GM19240 (cell line): Measurements from ENCODE around the gene ADH4.
"Not testable (repeated sequence)": the region's sequence is repeated elsewhere in the genome, so short reads cannot be mapped to it uniquely, and the experiment has no call there.

Experiments
- DNase-seq: peaks from one replicate; pipeline ENCODE4 v3.0.0; 2011; ENCODE audit warnings: low spot score; ENCODE audit not compliant: insufficient read length

ADH4 gene

GRCh38 chr4:99144070-99144469 lies at the start of gene ADH4:
Gene ADH4, minus strand, starts transcription at chr4:99144297. Its CDS starts 75 bp downstream, at chr4:99144222.
- DNase-seq: no peak

GRCh38 chr4:99190336-99190735 lies 46.2 kb upstream of the ADH4 start:
- no peak for DNase-seq

GRCh38 chr4:99189900-99190299 lies 45.8 kb upstream of the ADH4 start:
- not testable (repeated sequence) for DNase-seq

GRCh38 chr4:99186029-99186428 lies 41.9 kb upstream of the ADH4 start:
- no peak for DNase-seq

GRCh38 chr4:99185581-99185980 lies 41.5 kb upstream of the ADH4 start:
- DNase-seq: no peak

GRCh38 chr4:99180382-99181070 lies 36.4 kb upstream of the ADH4 start:
- no peak for DNase-seq

GRCh38 chr4:99179626-99180025 lies 35.5 kb upstream of the ADH4 start:
- no peak for DNase-seq

- DNase-seq: no peak
These were observed 35.1 kb upstream of the ADH4 start for GRCh38 chr4:99179178-99179577.

- no peak for DNase-seq
These were observed 22.4 kb upstream of the ADH4 start for GRCh38 chr4:99166544-99166943.

- DNase-seq: no peak
These were observed 21.9 kb upstream of the ADH4 start for GRCh38 chr4:99165978-99166377.

GRCh38 chr4:99161373-99162099 lies 17.4 kb upstream of the ADH4 start:
- no peak for DNase-seq

- no peak for DNase-seq
These were observed 15.6 kb upstream of the ADH4 start for GRCh38 chr4:99159699-99160098.

- no peak for DNase-seq
These were observed 13.4 kb upstream of the ADH4 start for GRCh38 chr4:99157478-99157935.

- no peak for DNase-seq
These were observed 12.9 kb upstream of the ADH4 start for GRCh38 chr4:99156992-99157391.

GRCh38 chr4:99154658-99155342 lies 10.7 kb upstream of the ADH4 start:
- DNase-seq: no peak

GRCh38 chr4:99151995-99152394 lies 7.9 kb upstream of the ADH4 start:
- no peak for DNase-seq

GRCh38 chr4:99151452-99151851 lies 7.4 kb upstream of the ADH4 start:
- no peak for DNase-seq

GRCh38 chr4:99149426-99150019 lies 5.4 kb upstream of the ADH4 start:
- DNase-seq: no peak

- DNase-seq: no peak
These were observed 4.5 kb upstream of the ADH4 start for GRCh38 chr4:99148550-99148949.

GRCh38 chr4:99144587-99144986 lies 490 bp upstream of the ADH4 start:
- no peak for DNase-seq

GRCh38 chr4:99136329-99136728 lies 7.8 kb downstream of the ADH4 start:
- DNase-seq: no peak
